Neural cell (in vitro differentiated cells): ENCODE measurements around the gene TENM3. TPM values are rescaled to one million over a fixed set of nuclear protein-coding genes. Genes with fewer than 3 reads are reported as not detected.

Experiments
- H2AFZ ChIP-seq: fragments of 200-600, 300-800 bp; sonication (generic), shearing (Covaris generic); 2 replicates; pipeline ENCODE4 v1.6.0; 2014; ENCODE audit warnings: low read depth, mild to moderate bottlenecking, antibody characterized with exemption, low read length, moderate library complexity
- H3F3A ChIP-seq: fragments of 200-600 bp; shearing (Covaris generic); 2 replicates; pipeline ENCODE4 v1.6.1; 2016; ENCODE audit warnings: mild to moderate bottlenecking, moderate library complexity, mixed read lengths, antibody characterized with exemption, low read length; ENCODE audit not compliant: insufficient read depth, poor library complexity, severe bottlenecking
- H3K27ac ChIP-seq: fragments of 200-600, 300-800 bp; sonication (generic), shearing (Covaris generic); 2 replicates; pipeline ENCODE4 v1.5.1; 2014; ENCODE audit warnings: mild to moderate bottlenecking, low read length, moderate library complexity
- H3K27me3 ChIP-seq: fragments of 300-800, 200-600 bp; sonication (generic), shearing (Covaris generic); 2 replicates; pipeline ENCODE4 v1.6.0; 2014; ENCODE audit warnings: mild to moderate bottlenecking, low read depth, low read length, moderate library complexity; ENCODE audit not compliant: insufficient read depth
- H3K36me3 ChIP-seq: fragments of 300-800, 200-600 bp; sonication (generic), shearing (Covaris generic); 2 replicates; pipeline ENCODE4 v1.5.1; 2014; ENCODE audit warnings: mild to moderate bottlenecking, antibody characterized with exemption, low read length, moderate library complexity; ENCODE audit not compliant: insufficient read depth
- H3K4me2 ChIP-seq: fragments of 300-800, 200-600 bp; sonication (generic), shearing (Covaris generic); 2 replicates; pipeline ENCODE4 v1.6.0; 2014; ENCODE audit warnings: mild to moderate bottlenecking, low read length
- H3K4me3 ChIP-seq: fragments of 300-800, 200-600 bp; sonication (generic), shearing (Covaris generic); 2 replicates; pipeline ENCODE4 v1.5.1; 2014; ENCODE audit warnings: mild to moderate bottlenecking, low read length, moderate library complexity
- H3K79me2 ChIP-seq: fragments of 200-600 bp; shearing (Covaris generic); replicated peaks from 2 replicates; pipeline ENCODE4 v1.6.0; 2014; ENCODE audit warnings: mild to moderate bottlenecking, low read length, moderate library complexity; ENCODE audit not compliant: insufficient read depth
- H3K9ac ChIP-seq: fragments of 300-800, 200-600 bp; sonication (generic), shearing (Covaris generic); 2 replicates; pipeline ENCODE4 v1.6.1; 2016; ENCODE audit warnings: mild to moderate bottlenecking, low read length, mixed read lengths
- H3K9me2 ChIP-seq: fragments of 200-600 bp; shearing (Covaris generic); 2 replicates; pipeline ENCODE4 v1.6.1; 2016; ENCODE audit warnings: mild to moderate bottlenecking, low read length, mixed read lengths; ENCODE audit not compliant: insufficient read depth
- H3K9me3 ChIP-seq: fragments of 200-600, 300-800 bp; sonication (generic), shearing (Covaris generic); 2 replicates; pipeline ENCODE4 v1.6.1; 2016; ENCODE audit warnings: mild to moderate bottlenecking, mixed run types, low read length, moderate library complexity, mixed read lengths
- H4K20me1 ChIP-seq: fragments of 200-600 bp; shearing (Covaris generic); 2 replicates; pipeline ENCODE4 v1.6.1; 2016; ENCODE audit warnings: mild to moderate bottlenecking, mixed run types; ENCODE audit not compliant: insufficient read depth
- EP300 ChIP-seq: fragments of 450-650 bp; conservative IDR thresholded peaks from 2 replicates; pipeline ENCODE4 v1.6.1; 2014; ENCODE audit warnings: antibody characterized with exemption, mild to moderate bottlenecking, moderate library complexity; ENCODE audit not compliant: poor library complexity, severe bottlenecking
- EZH2 ChIP-seq: fragments of 200-600, 300-800 bp; shearing (Covaris generic), sonication (generic); IDR thresholded peaks from 2 replicates; pipeline ENCODE4 v1.6.1; 2014; ENCODE audit warnings: antibody characterized with exemption, low read length, borderline replicate concordance, mild to moderate bottlenecking; ENCODE audit not compliant: insufficient read depth, poor library complexity, severe bottlenecking
- MXI1 ChIP-seq: fragments of 450-650 bp; conservative IDR thresholded peaks from 2 replicates; pipeline ENCODE4 v1.6.1; 2014; ENCODE audit warnings: antibody characterized with exemption, mild to moderate bottlenecking; ENCODE audit not compliant: poor library complexity, severe bottlenecking
- POLR2AphosphoS5 ChIP-seq: IDR thresholded peaks from 2 replicates; pipeline ENCODE4 v1.6.1; 2012
- RAD21 ChIP-seq: fragments of 450-650 bp; conservative IDR thresholded peaks from 2 replicates; pipeline ENCODE4 v1.6.1; 2014; ENCODE audit warnings: antibody characterized with exemption, mild to moderate bottlenecking, moderate library complexity
- SMC3 ChIP-seq: fragments of 450-650 bp; conservative IDR thresholded peaks from 2 replicates; pipeline ENCODE4 v1.6.1; 2014; ENCODE audit warnings: antibody characterized with exemption, mild to moderate bottlenecking, moderate library complexity; ENCODE audit not compliant: poor library complexity
- TAF1 ChIP-seq: IDR thresholded peaks from 2 replicates; pipeline ENCODE4 v1.6.1; 2012; ENCODE audit warnings: low read depth
- polyA plus RNA-seq: library from polyadenylated mRNA; depleted of rRNA; stranded (reverse); fragments of >200 nt; gene quantifications from 2 replicates; pipeline ENCODE4 v1.2.3, GENCODE V29; 2014
- TF ChIP-seq, protein P1 (sequence below): fragments of 450-650 bp; IDR thresholded peaks from 2 replicates; pipeline ENCODE4 v1.5.1; 2014; ENCODE audit warnings: antibody characterized with exemption, mild to moderate bottlenecking, moderate library complexity; ENCODE audit not compliant: poor library complexity, severe bottlenecking
- TF ChIP-seq, protein P2 (sequence below): IDR thresholded peaks from 2 replicates; pipeline ENCODE4 v1.6.1; 2012; ENCODE audit warnings: borderline replicate concordance

The TENM3 gene
- polyA plus RNA-seq, 1 donor from 2014 or later, result 7.3 TPM

DNA sequence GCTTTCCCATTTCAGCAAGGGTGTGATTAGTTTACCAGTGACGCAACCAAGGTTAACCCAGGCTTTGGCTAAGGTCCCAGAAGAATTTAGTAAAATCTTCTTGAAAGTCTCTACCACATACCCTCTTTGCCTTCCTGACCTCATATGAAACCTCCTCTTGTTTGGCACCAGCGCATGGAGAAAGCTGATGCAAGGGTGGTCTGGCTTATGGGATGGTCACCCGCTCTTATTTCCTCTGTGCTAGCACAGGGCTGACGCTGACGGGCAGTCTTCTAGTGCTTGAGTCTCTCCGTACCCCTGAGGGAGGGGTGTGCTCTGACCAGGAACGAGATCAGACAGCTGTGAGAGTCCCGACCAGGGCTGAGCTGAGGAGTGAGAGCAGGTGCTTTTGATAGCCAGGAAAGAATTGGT, 137.6 kb downstream of the TENM3 start:
- no peak overlapping the region for H3K4me2 ChIP-seq
- no peaks in the 10 kb centered on the region for H4K20me1 ChIP-seq
- H3K27ac ChIP-seq, result no peak overlapping the region
- H3K79me2 ChIP-seq, result no peaks in the 10 kb centered on the region
- H3K9me2 ChIP-seq, result no peaks in the 10 kb centered on the region
- no peak for TF ChIP-seq EP300
- no peak for TF ChIP-seq POLR2AphosphoS5
- no peak for TF ChIP-seq RAD21
- TF ChIP-seq, protein P1, sequence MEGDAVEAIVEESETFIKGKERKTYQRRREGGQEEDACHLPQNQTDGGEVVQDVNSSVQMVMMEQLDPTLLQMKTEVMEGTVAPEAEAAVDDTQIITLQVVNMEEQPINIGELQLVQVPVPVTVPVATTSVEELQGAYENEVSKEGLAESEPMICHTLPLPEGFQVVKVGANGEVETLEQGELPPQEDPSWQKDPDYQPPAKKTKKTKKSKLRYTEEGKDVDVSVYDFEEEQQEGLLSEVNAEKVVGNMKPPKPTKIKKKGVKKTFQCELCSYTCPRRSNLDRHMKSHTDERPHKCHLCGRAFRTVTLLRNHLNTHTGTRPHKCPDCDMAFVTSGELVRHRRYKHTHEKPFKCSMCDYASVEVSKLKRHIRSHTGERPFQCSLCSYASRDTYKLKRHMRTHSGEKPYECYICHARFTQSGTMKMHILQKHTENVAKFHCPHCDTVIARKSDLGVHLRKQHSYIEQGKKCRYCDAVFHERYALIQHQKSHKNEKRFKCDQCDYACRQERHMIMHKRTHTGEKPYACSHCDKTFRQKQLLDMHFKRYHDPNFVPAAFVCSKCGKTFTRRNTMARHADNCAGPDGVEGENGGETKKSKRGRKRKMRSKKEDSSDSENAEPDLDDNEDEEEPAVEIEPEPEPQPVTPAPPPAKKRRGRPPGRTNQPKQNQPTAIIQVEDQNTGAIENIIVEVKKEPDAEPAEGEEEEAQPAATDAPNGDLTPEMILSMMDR, result no peak
- no peak for TF ChIP-seq TAF1
- no peak for TF ChIP-seq EZH2
- TF ChIP-seq MXI1, result no peak
- no peak for TF ChIP-seq SMC3
- TF ChIP-seq, protein P2, sequence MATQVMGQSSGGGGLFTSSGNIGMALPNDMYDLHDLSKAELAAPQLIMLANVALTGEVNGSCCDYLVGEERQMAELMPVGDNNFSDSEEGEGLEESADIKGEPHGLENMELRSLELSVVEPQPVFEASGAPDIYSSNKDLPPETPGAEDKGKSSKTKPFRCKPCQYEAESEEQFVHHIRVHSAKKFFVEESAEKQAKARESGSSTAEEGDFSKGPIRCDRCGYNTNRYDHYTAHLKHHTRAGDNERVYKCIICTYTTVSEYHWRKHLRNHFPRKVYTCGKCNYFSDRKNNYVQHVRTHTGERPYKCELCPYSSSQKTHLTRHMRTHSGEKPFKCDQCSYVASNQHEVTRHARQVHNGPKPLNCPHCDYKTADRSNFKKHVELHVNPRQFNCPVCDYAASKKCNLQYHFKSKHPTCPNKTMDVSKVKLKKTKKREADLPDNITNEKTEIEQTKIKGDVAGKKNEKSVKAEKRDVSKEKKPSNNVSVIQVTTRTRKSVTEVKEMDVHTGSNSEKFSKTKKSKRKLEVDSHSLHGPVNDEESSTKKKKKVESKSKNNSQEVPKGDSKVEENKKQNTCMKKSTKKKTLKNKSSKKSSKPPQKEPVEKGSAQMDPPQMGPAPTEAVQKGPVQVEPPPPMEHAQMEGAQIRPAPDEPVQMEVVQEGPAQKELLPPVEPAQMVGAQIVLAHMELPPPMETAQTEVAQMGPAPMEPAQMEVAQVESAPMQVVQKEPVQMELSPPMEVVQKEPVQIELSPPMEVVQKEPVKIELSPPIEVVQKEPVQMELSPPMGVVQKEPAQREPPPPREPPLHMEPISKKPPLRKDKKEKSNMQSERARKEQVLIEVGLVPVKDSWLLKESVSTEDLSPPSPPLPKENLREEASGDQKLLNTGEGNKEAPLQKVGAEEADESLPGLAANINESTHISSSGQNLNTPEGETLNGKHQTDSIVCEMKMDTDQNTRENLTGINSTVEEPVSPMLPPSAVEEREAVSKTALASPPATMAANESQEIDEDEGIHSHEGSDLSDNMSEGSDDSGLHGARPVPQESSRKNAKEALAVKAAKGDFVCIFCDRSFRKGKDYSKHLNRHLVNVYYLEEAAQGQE, result no peak
- no peaks in the 10 kb centered on the region for H3K9me3 ChIP-seq
- H3K9ac ChIP-seq, result no peak overlapping the region
- no peak overlapping the region for H2AFZ ChIP-seq
- no peak overlapping the region for H3K4me3 ChIP-seq
- H3F3A ChIP-seq, result no peaks in the 10 kb centered on the region
- no peaks in the 10 kb centered on the region for H3K27me3 ChIP-seq
- no peaks in the 10 kb centered on the region for H3K36me3 ChIP-seq

DNA sequence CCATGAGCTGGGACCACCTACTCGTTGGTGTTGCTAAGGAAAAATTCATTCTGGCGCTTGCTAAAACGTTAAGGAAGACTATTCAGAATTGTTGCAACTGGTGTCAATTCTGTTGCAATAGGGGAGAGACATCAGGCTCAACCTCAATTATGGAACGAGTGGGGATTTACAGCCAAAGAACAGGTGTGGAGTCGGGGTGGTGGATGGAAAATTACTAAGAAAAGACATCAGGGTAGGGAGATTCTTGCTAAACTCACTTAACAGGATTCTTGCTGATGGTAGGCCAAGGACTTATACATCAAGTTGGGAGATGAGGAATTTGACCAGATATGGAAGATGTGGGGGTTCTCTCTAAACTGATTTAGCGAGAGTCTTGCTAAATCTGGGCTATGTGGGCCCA, 139.7 kb downstream of the TENM3 start:
- no peaks in the 10 kb centered on the region for H3K9me3 ChIP-seq
- no peak overlapping the region for H3K4me3 ChIP-seq
- no peak overlapping the region for H2AFZ ChIP-seq
- no peak overlapping the region for H3K27ac ChIP-seq
- H3K27me3 ChIP-seq, result no peaks in the 10 kb centered on the region
- no peaks in the 10 kb centered on the region for H3K36me3 ChIP-seq
- H3K4me2 ChIP-seq, result no peak overlapping the region
- no peaks in the 10 kb centered on the region for H4K20me1 ChIP-seq
- H3K79me2 ChIP-seq, result no peaks in the 10 kb centered on the region
- TF ChIP-seq EP300 (no peak), SMC3 (no peak), EZH2 (no peak), MXI1 (no peak), RAD21 (no peak), TAF1 (no peak), POLR2AphosphoS5 (no peak)
- TF ChIP-seq, protein P2, result no peak
- TF ChIP-seq, protein P1, result no peak
- H3K9me2 ChIP-seq, result no peaks in the 10 kb centered on the region
- H3K9ac ChIP-seq, result no peak overlapping the region
- H3F3A ChIP-seq, result no peaks in the 10 kb centered on the region
